ENCODE data around the gene RRP1.

DNA sequence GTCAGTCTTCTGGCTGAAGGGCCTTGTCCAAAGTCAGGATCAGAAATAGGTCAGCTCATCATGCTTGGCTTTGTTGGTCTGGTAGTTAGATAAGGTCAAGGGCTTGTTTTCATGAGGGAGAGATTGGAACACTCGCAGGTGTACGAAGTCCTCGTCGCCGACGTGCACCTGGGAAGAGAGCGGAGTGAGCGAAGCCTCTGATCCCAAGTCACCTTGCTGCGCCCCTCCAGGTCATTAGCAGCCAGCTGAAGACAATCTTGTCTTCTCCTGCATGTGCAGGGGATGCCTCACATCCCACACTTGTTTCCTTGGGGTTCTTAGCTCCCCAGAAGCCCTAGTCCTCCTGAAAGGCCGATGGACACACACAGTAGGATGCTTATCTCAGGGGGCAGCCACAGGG is 15.2 kb upstream of the RRP1 start:
- TF ChIP-seq, protein P1, sequence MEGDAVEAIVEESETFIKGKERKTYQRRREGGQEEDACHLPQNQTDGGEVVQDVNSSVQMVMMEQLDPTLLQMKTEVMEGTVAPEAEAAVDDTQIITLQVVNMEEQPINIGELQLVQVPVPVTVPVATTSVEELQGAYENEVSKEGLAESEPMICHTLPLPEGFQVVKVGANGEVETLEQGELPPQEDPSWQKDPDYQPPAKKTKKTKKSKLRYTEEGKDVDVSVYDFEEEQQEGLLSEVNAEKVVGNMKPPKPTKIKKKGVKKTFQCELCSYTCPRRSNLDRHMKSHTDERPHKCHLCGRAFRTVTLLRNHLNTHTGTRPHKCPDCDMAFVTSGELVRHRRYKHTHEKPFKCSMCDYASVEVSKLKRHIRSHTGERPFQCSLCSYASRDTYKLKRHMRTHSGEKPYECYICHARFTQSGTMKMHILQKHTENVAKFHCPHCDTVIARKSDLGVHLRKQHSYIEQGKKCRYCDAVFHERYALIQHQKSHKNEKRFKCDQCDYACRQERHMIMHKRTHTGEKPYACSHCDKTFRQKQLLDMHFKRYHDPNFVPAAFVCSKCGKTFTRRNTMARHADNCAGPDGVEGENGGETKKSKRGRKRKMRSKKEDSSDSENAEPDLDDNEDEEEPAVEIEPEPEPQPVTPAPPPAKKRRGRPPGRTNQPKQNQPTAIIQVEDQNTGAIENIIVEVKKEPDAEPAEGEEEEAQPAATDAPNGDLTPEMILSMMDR (IDR thresholded peaks at IDR 0.05; ENCODE audit: insufficient read depth, low read length, poor library complexity, severe bottlenecking) = no peak
- no peak for TF ChIP-seq EZH2phosphoT487 (conservative IDR thresholded peaks at IDR 0.05; ENCODE audit: low read length)
